WTC11 (cell line): ENCODE measurements around the gene DHRS9. TPM values are rescaled to one million over a fixed set of nuclear protein-coding genes. Genes with fewer than 3 reads are reported as not detected.

Experiments used
- ATAC-seq: fragments of 200-7000 bp; cut with Tn5 transposase; 2 replicates; pipeline ENCODE4 v1.10.0; 2021; ENCODE audit warnings: mild to moderate bottlenecking, moderate library complexity
- CTCF ChIA-PET: fragments of 300-600 bp; sonication (Branson Sonifier 250); formaldehyde crosslinking; loops from one replicate; lab custom pipeline; 2021; ENCODE audit warnings: antibody characterized with exemption; lab: Charles Lee
- POLR2A ChIA-PET: fragments of 350-600 bp; sonication (Branson Sonifier 250); formaldehyde crosslinking; loops from one replicate; lab custom pipeline; 2021; ENCODE audit warnings: antibody characterized with exemption; lab: Charles Lee
- DNase-seq: peaks from one replicate; pipeline ENCODE4 v3.0.0; 2021; ENCODE audit warnings: low spot score
- H3K27ac Mint-ChIP-seq: 2 replicates; pipeline ENCODE4 v1.8.0; 2021; ENCODE audit warnings: mixed read lengths
- H3K27me3 Mint-ChIP-seq: 2 replicates; pipeline ENCODE4 v1.8.0; 2021; ENCODE audit warnings: low read depth, mild to moderate bottlenecking, moderate library complexity, mixed read lengths
- H3K36me3 Mint-ChIP-seq: 2 replicates; pipeline ENCODE4 v1.8.0; 2021; ENCODE audit warnings: mixed read lengths
- H3K4me1 Mint-ChIP-seq: 2 replicates; pipeline ENCODE4 v1.8.0; 2022; ENCODE audit warnings: mixed read lengths
- H3K4me3 Mint-ChIP-seq: 2 replicates; pipeline ENCODE4 v1.8.0; 2021; ENCODE audit warnings: mild to moderate bottlenecking, moderate library complexity, mixed read lengths
- H3K9me3 Mint-ChIP-seq: 2 replicates; pipeline ENCODE4 v1.8.0; 2021; ENCODE audit warnings: mixed read lengths
- ATF1 ChIP-seq: sonication (generic); formaldehyde crosslinking; IDR thresholded peaks from 2 replicates; pipeline ENCODE4 v1.8.1; 2023; ENCODE audit warnings: mild to moderate bottlenecking, moderate library complexity, missing genetic modification reagents
- E2F5 ChIP-seq: sonication (generic); formaldehyde crosslinking; IDR thresholded peaks from 2 replicates; pipeline ENCODE4 v1.8.1; 2022; ENCODE audit warnings: mild to moderate bottlenecking, moderate library complexity, missing genetic modification reagents
- ELF4 ChIP-seq: sonication (generic); formaldehyde crosslinking; IDR thresholded peaks from 2 replicates; pipeline ENCODE4 v1.8.1; 2022; ENCODE audit warnings: low read depth, mild to moderate bottlenecking, moderate library complexity, missing genetic modification reagents
- EMX1 ChIP-seq: fragments of 250-450 bp; sonication (Bioruptor Pico); IDR thresholded peaks from 2 replicates; pipeline ENCODE4 v1.8.0; 2021; ENCODE audit warnings: mild to moderate bottlenecking
- FOXJ3 ChIP-seq: sonication (generic); formaldehyde crosslinking; IDR thresholded peaks from 2 replicates; pipeline ENCODE4 v1.9.0; 2021; ENCODE audit warnings: missing genetic modification reagents, mild to moderate bottlenecking, borderline replicate concordance
- FOXK1 ChIP-seq: sonication (generic); formaldehyde crosslinking; IDR thresholded peaks from 2 replicates; pipeline ENCODE4 v1.8.0; 2022; ENCODE audit warnings: mild to moderate bottlenecking, moderate library complexity, missing genetic modification reagents
- GABPB1 ChIP-seq: sonication (generic); formaldehyde crosslinking; IDR thresholded peaks from 2 replicates; pipeline ENCODE4 v1.8.1; 2023; ENCODE audit warnings: mild to moderate bottlenecking, missing genetic modification reagents
- HMGA2 ChIP-seq: fragments of 250-450 bp; sonication (Bioruptor Pico); IDR thresholded peaks from 2 replicates; pipeline ENCODE4 v1.4.0; 2021; ENCODE audit warnings: mild to moderate bottlenecking, moderate library complexity
- MYBL2 ChIP-seq: sonication (generic); formaldehyde crosslinking; IDR thresholded peaks from 2 replicates; pipeline ENCODE4 v1.8.1; 2023; ENCODE audit warnings: mild to moderate bottlenecking, moderate library complexity, missing genetic modification reagents
- NFYB ChIP-seq: sonication (generic); formaldehyde crosslinking; conservative IDR thresholded peaks from 2 replicates; pipeline ENCODE4 v1.8.0; 2022; ENCODE audit warnings: low read depth, missing genetic modification reagents
- NR1H2 ChIP-seq: sonication (generic); formaldehyde crosslinking; IDR thresholded peaks from 2 replicates; pipeline ENCODE4 v1.9.0; 2021; ENCODE audit warnings: mild to moderate bottlenecking, moderate library complexity, missing genetic modification reagents
- PRDM15 ChIP-seq: sonication (generic); formaldehyde crosslinking; IDR thresholded peaks from 2 replicates; pipeline ENCODE4 v1.8.0; 2022; ENCODE audit warnings: missing genetic modification reagents
- PREB ChIP-seq: sonication (generic); formaldehyde crosslinking; IDR thresholded peaks from 2 replicates; pipeline ENCODE4 v1.8.1; 2022; ENCODE audit warnings: mild to moderate bottlenecking, missing genetic modification reagents, moderate library complexity, borderline replicate concordance
- RELA ChIP-seq: sonication (generic); formaldehyde crosslinking; IDR thresholded peaks from 2 replicates; pipeline ENCODE4 v1.8.1; 2022; ENCODE audit warnings: missing genetic modification reagents, mild to moderate bottlenecking, borderline replicate concordance
- RORB ChIP-seq: fragments of 250-450 bp; sonication (Bioruptor Pico); IDR thresholded peaks from 2 replicates; pipeline ENCODE4 v1.9.0; 2021; ENCODE audit warnings: mild to moderate bottlenecking
- SMAD4 ChIP-seq: sonication (generic); formaldehyde crosslinking; IDR thresholded peaks from 2 replicates; pipeline ENCODE4 v1.8.0; 2022; ENCODE audit warnings: mild to moderate bottlenecking, missing genetic modification reagents
- TCF7 ChIP-seq: sonication (generic); formaldehyde crosslinking; IDR thresholded peaks from 2 replicates; pipeline ENCODE4 v1.8.0; 2022; ENCODE audit warnings: mild to moderate bottlenecking, low read depth, missing genetic modification reagents, moderate library complexity
- USF2 ChIP-seq: sonication (generic); formaldehyde crosslinking; IDR thresholded peaks from 2 replicates; pipeline ENCODE4 v1.8.1; 2023; ENCODE audit warnings: mild to moderate bottlenecking, missing genetic modification reagents, moderate library complexity
- ZNF138 ChIP-seq: sonication (generic); formaldehyde crosslinking; conservative IDR thresholded peaks from 2 replicates; pipeline ENCODE4 v1.8.1; 2022; ENCODE audit warnings: mild to moderate bottlenecking, moderate library complexity, missing genetic modification reagents
- ZNF317 ChIP-seq: sonication (generic); formaldehyde crosslinking; IDR thresholded peaks from 2 replicates; pipeline ENCODE4 v1.8.1; 2023; ENCODE audit warnings: low read depth, mild to moderate bottlenecking, moderate library complexity, missing genetic modification reagents, borderline replicate concordance
- ZNF416 ChIP-seq: fragments of 250-450 bp; sonication (Bioruptor Pico); IDR thresholded peaks from 2 replicates; pipeline ENCODE4 v1.9.0; 2021; ENCODE audit warnings: mild to moderate bottlenecking, inconsistent platforms
- ZNF425 ChIP-seq: fragments of 250-450 bp; sonication (Bioruptor Pico); conservative IDR thresholded peaks from 2 replicates; pipeline ENCODE4 v1.9.0; 2021; ENCODE audit warnings: mild to moderate bottlenecking
- total RNA-seq: library from RNA; stranded (reverse); gene quantifications from 3 replicates; pipeline ENCODE4 v1.2.3, GENCODE V29; 2021

DHRS9 gene
- total RNA-seq, 1 experiment from 2014 or later: not detected

GRCh38 chr2:169027234-169027633, 42.1 kb upstream of the DHRS9 start (continued):
- TF ChIP-seq PREB (CRISPR knock-in tag): no peak
- TF ChIP-seq E2F5 (CRISPR knock-in tag): no peak
- no peak for TF ChIP-seq SMAD4 (CRISPR knock-in tag)
- no peak for TF ChIP-seq ZNF416 (CRISPR knock-in tag)
- no peak for TF ChIP-seq GABPB1 (CRISPR knock-in tag)
- no peak for TF ChIP-seq ATF1 (CRISPR knock-in tag)
- TF ChIP-seq ZNF425 (CRISPR knock-in tag): no peak
- TF ChIP-seq FOXK1 (CRISPR knock-in tag): no peak

- POLR2A ChIA-PET: interaction anchor here (0.7 kb wide), 1 partner anchor 103 kb away, joined by 4 read pairs; no protein-coding TSS in a partner anchor
- no peak for TF ChIP-seq ELF4 (CRISPR knock-in tag)
- TF ChIP-seq NFYB (CRISPR knock-in tag): no peak
- no peak for TF ChIP-seq NR1H2 (CRISPR knock-in tag)
- no peak for TF ChIP-seq ZNF317 (CRISPR knock-in tag)
- TF ChIP-seq EMX1 (CRISPR knock-in tag): no peak
- no peak for TF ChIP-seq PRDM15 (CRISPR knock-in tag)
- TF ChIP-seq RELA: no peak
- TF ChIP-seq RORB (CRISPR knock-in tag): no peak
- no peak for TF ChIP-seq TCF7
- no peak for TF ChIP-seq FOXJ3
- no peak for TF ChIP-seq HMGA2
- TF ChIP-seq ZNF138 (CRISPR knock-in tag): no peak
- no peak for TF ChIP-seq USF2 (CRISPR knock-in tag)
- no peak for TF ChIP-seq GABPB1 (CRISPR knock-in tag)
- no peak for TF ChIP-seq MYBL2 (CRISPR knock-in tag)
- DNase-seq: no peak
- Mint-ChIP-seq H3K27ac (no peak overlapping the region), H3K4me3 (no peak overlapping the region), H3K9me3 (no peaks in the 10 kb centered on the region), H3K27me3 (no peaks in the 10 kb centered on the region), H3K4me1 (peaks cover 12% of the 10 kb centered on the region), H3K36me3 (no peaks in the 10 kb centered on the region)
- CTCF ChIA-PET: no interaction called here
- no peak for ATAC-seq
Observed at GRCh38 chr2:169029341-169029740, 40.0 kb upstream of the DHRS9 start.
